GM21723 (cell line): ENCODE data around the gene LDLRAD1.
A peak's percentile ranks its signal among the peaks of the same experiment; 100 is the strongest.
"Not testable (repeated sequence)": the region's sequence is repeated elsewhere in the genome, so short reads cannot be mapped to it uniquely, and the experiment has no call there.

Experiments
- ATAC-seq: cut with Tn5 transposase; IDR thresholded peaks from one replicate; pipeline ENCODE4 v1.9.1; 2021; ENCODE audit warnings: mild to moderate bottlenecking, moderate library complexity; ENCODE audit not compliant: unreplicated experiment

The LDLRAD1 gene

GRCh38 chr1:54017979-54018378, at the start of gene LDLRAD1:
Gene LDLRAD1, minus strand, starts transcription at chr1:54018186. Its CDS starts 74 bp downstream, at chr1:54018112.
- no peak for ATAC-seq

GRCh38 chr1:54064299-54064698, 46.3 kb upstream of the LDLRAD1 start:
- no peak for ATAC-seq

GRCh38 chr1:54054438-54054749, 36.4 kb upstream of the LDLRAD1 start:
- no peak for ATAC-seq

- ATAC-seq: no peak
Measured at GRCh38 chr1:54053745-54054437, 35.9 kb upstream of the LDLRAD1 start.

- ATAC-seq: peak; percentile 94
Measured at GRCh38 chr1:54052934-54053744, 35.2 kb upstream of the LDLRAD1 start, which contains the start of the genes TCEANC2 and TMEM59. Gene TCEANC2, plus strand, starts transcription at chr1:54053608. Its CDS starts 815 bp downstream, at chr1:54054423. Gene TMEM59, minus strand, starts transcription at chr1:54053204. Its CDS starts 16 bp downstream, at chr1:54053188.

GRCh38 chr1:54052431-54052933, 34.5 kb upstream of the LDLRAD1 start:
- peak; percentile 24 for ATAC-seq

- ATAC-seq: no peak
Measured at GRCh38 chr1:54051933-54052430, 34.0 kb upstream of the LDLRAD1 start.

GRCh38 chr1:54050435-54050834, 32.4 kb upstream of the LDLRAD1 start:
- ATAC-seq: not testable (repeated sequence)

GRCh38 chr1:54047384-54048305, 29.7 kb upstream of the LDLRAD1 start:
- ATAC-seq: no peak

- ATAC-seq: no peak
Measured at GRCh38 chr1:54046671-54047383, 28.8 kb upstream of the LDLRAD1 start.

GRCh38 chr1:54045496-54045895, 27.5 kb upstream of the LDLRAD1 start:
- no peak for ATAC-seq

GRCh38 chr1:54041806-54042205, 23.8 kb upstream of the LDLRAD1 start:
- ATAC-seq: no peak

GRCh38 chr1:54037476-54037875, 19.5 kb upstream of the LDLRAD1 start:
- ATAC-seq: no peak

- no peak for ATAC-seq
Measured at GRCh38 chr1:54028306-54029251, 10.6 kb upstream of the LDLRAD1 start.

- ATAC-seq: no peak
Measured at GRCh38 chr1:54027848-54028247, 9.9 kb upstream of the LDLRAD1 start.

GRCh38 chr1:54024811-54025210, 6.8 kb upstream of the LDLRAD1 start:
- not testable (repeated sequence) for ATAC-seq

- no peak for ATAC-seq
Measured at GRCh38 chr1:54024358-54024757, 6.4 kb upstream of the LDLRAD1 start.

- ATAC-seq: not testable (repeated sequence)
Measured at GRCh38 chr1:54019562-54020176, 1.7 kb upstream of the LDLRAD1 start.
